Esophagus squamous epithelium (tissue), 5 donors: ENCODE data around the gene GRIK2. TPM values are rescaled to one million over a fixed set of nuclear protein-coding genes. Genes with fewer than 3 reads are reported as not detected.
"Not testable (repeated sequence)": the region's sequence is repeated elsewhere in the genome, so short reads cannot be mapped to it uniquely, and the experiment has no call there.

Experiments used
- DNase-seq: peaks from one replicate; lab custom pipeline; 2025; lab: John Stamatoyannopoulos, UW
- H3K27ac ChIP-seq, 4 donors: fragments of 200-600 bp; sonication (generic); one replicate each; pipeline ENCODE4 v1.5.1; 2016 to 2019; ENCODE audit warnings: mild to moderate bottlenecking in 1 of 4
- H3K27me3 ChIP-seq, 4 donors: fragments of 200-600 bp; sonication (generic); 1 replicate in 3 of 4; 2 replicates in 1 of 4; pipeline versions ENCODE4 v1.5.1 to v1.6.0; 2017 to 2021; ENCODE audit warnings: antibody characterized with exemption in 1 of 4
- H3K36me3 ChIP-seq, 3 donors: fragments of 200-600 bp; sonication (generic); one replicate each; pipeline ENCODE4 v1.5.1; 2016 to 2019
- H3K4me1 ChIP-seq, 3 donors: fragments of 200-600 bp; sonication (generic); one replicate each; pipeline ENCODE4 v1.5.1; 2017 to 2019
- H3K4me3 ChIP-seq, 4 donors: fragments of 200-600 bp; sonication (generic); 1 replicate in 3 of 4; 2 replicates in 1 of 4; pipeline ENCODE4 v1.5.1; 2016 to 2019; ENCODE audit warnings: mild to moderate bottlenecking in 2 of 4, moderate library complexity in 1 of 4
- H3K9me3 ChIP-seq, 3 donors: fragments of 200-600 bp; sonication (generic); one replicate each; pipeline ENCODE4 v1.5.1; 2016 to 2019
- CTCF ChIP-seq, 6 experiments: fragments of 450-650 bp in 4 of 6; fragments of 200-600 bp in 2 of 6; sonication (generic) in 2 of 6; IDR thresholded peaks; one replicate each; pipeline ENCODE4 v1.5.1; 2016 to 2019; ENCODE audit warnings: antibody characterized with exemption in 6 of 6, mild to moderate bottlenecking in 4 of 6, moderate library complexity in 4 of 6
- POLR2A ChIP-seq, 4 donors: fragments of 450-650 bp; IDR thresholded peaks; one replicate each; pipeline ENCODE4 v1.6.1; 2017; ENCODE audit warnings: antibody characterized with exemption in 4 of 4, mild to moderate bottlenecking in 4 of 4, moderate library complexity in 3 of 4
- WGBS, 2 donors: methylation state at CpG; one replicate each; pipeline ENCODE4 v1.1.5; 2018; 5-methylcytosine and 5-hydroxymethylcytosine counted together
- intact Hi-C: fragments of 100-400 bp; cut with DNase I; formaldehyde crosslinking; loops from one replicate; pipeline ENCODE4 v1.15.0; 2022
- total RNA-seq, 4 donors: library from RNA; depleted of rRNA; stranded (reverse); fragments of >200 nt; gene quantifications; one replicate each; pipeline ENCODE4 v1.1.0, GENCODE V29; 2016
- donor health status: DM: yes; HTN: yes; CAD: no.

The GRIK2 gene
- total RNA-seq, result under 1 TPM in 1 of 4 donors, not detected in 3; 0.19 TPM

- intact Hi-C loops, result no loop called here
- H3K4me1 ChIP-seq, result peaks cover 0 to 26% (median 10%) of the 10 kb centered on the region in 3 donors
- TF ChIP-seq POLR2A (IDR thresholded peaks at IDR 0.05) (no peak), CTCF (IDR thresholded peaks at IDR 0.05) (peak in 3 of 6 experiments; percentile 17 to 54 (median 25))
- no peak for DNase-seq
- peak within 1 kb of the TSS; percentile 27 to 61 (median 41) for H3K4me3 ChIP-seq
- peaks cover 0 to 89% (median 12%) of the 10 kb centered on the region in 4 donors for H3K27me3 ChIP-seq
- WGBS, 2 donors, result 0% methylated on average over 4 of the region's 45 CpGs; no CpG with 5 or more reads in 1 of the 2 donors
- no peak within 1 kb of the TSS for H3K27ac ChIP-seq
- H3K36me3 ChIP-seq, result no peaks in the 10 kb centered on the region
- no peaks in the 10 kb centered on the region for H3K9me3 ChIP-seq
Observed at GRCh38 chr6:101393251-101393828, at the start of gene GRIK2. Gene GRIK2, plus strand, starts transcription at chr6:101393708.

- no peak overlapping the region for H3K4me3 ChIP-seq
- no peak for TF ChIP-seq CTCF (IDR thresholded peaks at IDR 0.05)
- TF ChIP-seq POLR2A (IDR thresholded peaks at IDR 0.05), result no peak
- no peaks in the 10 kb centered on the region for H3K27me3 ChIP-seq
- intact Hi-C loops, result no loop called here
- no peaks in the 10 kb centered on the region for H3K36me3 ChIP-seq
- H3K4me1 ChIP-seq, result no peaks in the 10 kb centered on the region
- no peak overlapping the region for H3K27ac ChIP-seq
- H3K9me3 ChIP-seq, result no peaks in the 10 kb centered on the region
- WGBS, 2 donors, result 67 to 71% methylated on average over 5 of the region's 5 CpGs
- no peak for DNase-seq
Observed at GRCh38 chr6:101344885-101345284, 48.6 kb upstream of the GRIK2 start.

GRCh38 chr6:101348816-101349215 is 44.7 kb upstream of the GRIK2 start:
- no peak for DNase-seq
- H3K27me3 ChIP-seq, result no peaks in the 10 kb centered on the region
- H3K36me3 ChIP-seq, result no peaks in the 10 kb centered on the region
- H3K27ac ChIP-seq, result no peak overlapping the region
- H3K4me1 ChIP-seq, result no peaks in the 10 kb centered on the region
- H3K9me3 ChIP-seq, result no peaks in the 10 kb centered on the region
- intact Hi-C loops, result no loop called here
- WGBS, 2 donors, result 80 to 83% methylated on average over 3 of the region's 3 CpGs
- no peak for TF ChIP-seq POLR2A (IDR thresholded peaks at IDR 0.05)
- no peak overlapping the region for H3K4me3 ChIP-seq

GRCh38 chr6:101350631-101351030 is 42.9 kb upstream of the GRIK2 start:
- H3K27ac ChIP-seq, intact Hi-C loops, DNase-seq, H3K36me3 ChIP-seq, H3K27me3 ChIP-seq, H3K4me1 ChIP-seq, H3K4me3 ChIP-seq, H3K9me3 ChIP-seq: not testable (repeated sequence)
- WGBS, 2 donors, result 84 to 88% methylated on average over 3 to 5 of the region's 6 CpGs

GRCh38 chr6:101351173-101351572 is 42.3 kb upstream of the GRIK2 start:
- intact Hi-C loops, result no loop called here
- Histone ChIP-seq H3K9me3 (no peaks in the 10 kb centered on the region), H3K36me3 (no peaks in the 10 kb centered on the region), H3K4me3 (no peak overlapping the region), H3K27ac (no peak overlapping the region), H3K27me3 (no peaks in the 10 kb centered on the region), H3K4me1 (no peaks in the 10 kb centered on the region)
- WGBS, 2 donors, result 25 to 39% methylated on average over 1 of the region's 1 CpG
- DNase-seq, result no peak
- TF ChIP-seq CTCF (IDR thresholded peaks at IDR 0.05) (no peak), POLR2A (IDR thresholded peaks at IDR 0.05) (no peak)

- Histone ChIP-seq H3K4me3 (no peak overlapping the region), H3K27ac (no peak overlapping the region), H3K4me1 (no peaks in the 10 kb centered on the region), H3K9me3 (no peaks in the 10 kb centered on the region), H3K36me3 (no peaks in the 10 kb centered on the region), H3K27me3 (no peaks in the 10 kb centered on the region)
- WGBS, 2 donors, result 47 to 48% methylated on average over 4 of the region's 4 CpGs
- intact Hi-C loops, result no loop called here
- DNase-seq, result no peak
- TF ChIP-seq POLR2A (IDR thresholded peaks at IDR 0.05) (no peak), CTCF (IDR thresholded peaks at IDR 0.05) (no peak)
Observed at GRCh38 chr6:101352316-101352715, 41.2 kb upstream of the GRIK2 start.
